ENCODE measurements around the gene PSMD1. TPM values are rescaled to one million over a fixed set of nuclear protein-coding genes. Genes with fewer than 3 reads are reported as not detected.

Gene PSMD1
- polyA plus RNA-seq, 1 experiment = 153 TPM

DNA sequence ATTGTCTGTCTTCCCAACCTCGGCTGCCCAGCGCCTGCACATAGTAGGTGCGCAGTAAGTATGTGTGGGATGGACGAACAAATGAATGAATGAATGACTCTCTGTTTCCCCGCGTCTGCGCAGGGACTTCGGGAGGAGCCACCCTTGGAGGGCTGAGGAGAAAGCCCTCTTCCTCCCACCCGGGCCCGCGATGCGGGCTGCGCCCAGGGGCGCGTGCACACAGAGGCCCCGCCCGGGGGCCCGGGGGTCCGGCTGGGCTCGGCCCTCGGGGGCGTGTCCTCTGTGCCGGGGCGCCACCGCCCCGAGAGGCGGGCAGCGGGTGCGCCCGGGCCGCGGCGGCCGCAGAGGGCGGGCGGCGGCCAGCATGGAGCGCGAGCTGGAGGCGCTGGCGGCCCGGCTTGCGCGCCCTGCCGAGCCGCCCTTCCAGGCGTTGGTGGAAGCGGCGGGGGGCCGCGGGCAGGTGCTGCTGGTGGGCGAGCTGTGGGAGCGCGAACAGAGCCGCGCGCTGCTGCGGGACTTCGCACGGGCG lies 19.4 kb upstream of the PSMD1 start, which contains the start of gene C2orf72:
TSS of gene C2orf72 (plus strand) at position 322 of the 529 bp plus-strand sequence. CDS start at position 365, 43 bp downstream.
- POLR2A ChIA-PET = no interaction called here
- peaks cover 44% of the 10 kb centered on the region for H3K27me3 ChIP-seq (ENCODE audit: control insufficient read depth, insufficient read depth, low read length)
- no peak for DNase-seq (ENCODE audit: low read depth)
- CTCF ChIA-PET = interaction anchor here (1.1 to 2.4 kb wide), 2 partner anchors 13 to 16 kb away, joined by 3 to 8 read pairs; no protein-coding TSS in a partner anchor
- H3K36me3 ChIP-seq (ENCODE audit: control insufficient read depth, insufficient read depth, low read length) = no peaks in the 10 kb centered on the region
- H3K4me3 ChIP-seq (ENCODE audit: low read depth, low read length) = peak within 1 kb of the TSS; percentile 13
- TF ChIP-seq, protein P1, sequence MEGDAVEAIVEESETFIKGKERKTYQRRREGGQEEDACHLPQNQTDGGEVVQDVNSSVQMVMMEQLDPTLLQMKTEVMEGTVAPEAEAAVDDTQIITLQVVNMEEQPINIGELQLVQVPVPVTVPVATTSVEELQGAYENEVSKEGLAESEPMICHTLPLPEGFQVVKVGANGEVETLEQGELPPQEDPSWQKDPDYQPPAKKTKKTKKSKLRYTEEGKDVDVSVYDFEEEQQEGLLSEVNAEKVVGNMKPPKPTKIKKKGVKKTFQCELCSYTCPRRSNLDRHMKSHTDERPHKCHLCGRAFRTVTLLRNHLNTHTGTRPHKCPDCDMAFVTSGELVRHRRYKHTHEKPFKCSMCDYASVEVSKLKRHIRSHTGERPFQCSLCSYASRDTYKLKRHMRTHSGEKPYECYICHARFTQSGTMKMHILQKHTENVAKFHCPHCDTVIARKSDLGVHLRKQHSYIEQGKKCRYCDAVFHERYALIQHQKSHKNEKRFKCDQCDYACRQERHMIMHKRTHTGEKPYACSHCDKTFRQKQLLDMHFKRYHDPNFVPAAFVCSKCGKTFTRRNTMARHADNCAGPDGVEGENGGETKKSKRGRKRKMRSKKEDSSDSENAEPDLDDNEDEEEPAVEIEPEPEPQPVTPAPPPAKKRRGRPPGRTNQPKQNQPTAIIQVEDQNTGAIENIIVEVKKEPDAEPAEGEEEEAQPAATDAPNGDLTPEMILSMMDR (IDR thresholded peaks at IDR 0.05; ENCODE audit: insufficient read depth, low read depth, low read length) = no peak

GRCh38 chr2:231037731-231038482 lies 18.8 kb upstream of the PSMD1 start:
- TF ChIP-seq, protein P1 (IDR thresholded peaks at IDR 0.05; ENCODE audit: insufficient read depth, low read depth, low read length) = no peak
- Histone ChIP-seq H3K36me3 (ENCODE audit: control insufficient read depth, insufficient read depth, low read length) (no peaks in the 10 kb centered on the region), H3K4me3 (ENCODE audit: low read depth, low read length) (peak overlapping the region; percentile 13), H3K27me3 (ENCODE audit: control insufficient read depth, insufficient read depth, low read length) (peaks cover 40% of the 10 kb centered on the region)
- no peak for DNase-seq (ENCODE audit: low read depth)
- ChIA-PET CTCF (interaction anchor here (1.1 to 2.4 kb wide), 3 partner anchors 12 to 15 kb away, joined by 3 to 8 read pairs (median 4); no protein-coding TSS in a partner anchor), POLR2A (no interaction called here)

GRCh38 chr2:231038483-231039293 lies 18.0 kb upstream of the PSMD1 start:
- DNase-seq (ENCODE audit: low read depth) = no peak
- TF ChIP-seq, protein P1 (IDR thresholded peaks at IDR 0.05; ENCODE audit: insufficient read depth, low read depth, low read length) = no peak
- ChIA-PET POLR2A (no interaction called here), CTCF (interaction anchor here (1.2 to 2.4 kb wide), 2 partner anchors 11 to 14 kb away, joined by 4 to 8 read pairs; no protein-coding TSS in a partner anchor)
- Histone ChIP-seq H3K4me3 (ENCODE audit: low read depth, low read length) (no peak overlapping the region), H3K36me3 (ENCODE audit: control insufficient read depth, insufficient read depth, low read length) (no peaks in the 10 kb centered on the region), H3K27me3 (ENCODE audit: control insufficient read depth, insufficient read depth, low read length) (peaks cover 38% of the 10 kb centered on the region)

- CTCF ChIA-PET = interaction anchor here (1.2 to 2.4 kb wide), 2 partner anchors 11 to 13 kb away, joined by 4 to 8 read pairs; no protein-coding TSS in a partner anchor
Observed at GRCh38 chr2:231039294-231039664, 17.4 kb upstream of the PSMD1 start.

More at GRCh38 chr2:231039294-231039664, 17.4 kb upstream of the PSMD1 start:
- POLR2A ChIA-PET = no interaction called here
- no peak overlapping the region for H3K4me3 ChIP-seq (ENCODE audit: low read depth, low read length)
- H3K27me3 ChIP-seq (ENCODE audit: control insufficient read depth, insufficient read depth, low read length) = peaks cover 36% of the 10 kb centered on the region
- no peak for DNase-seq (ENCODE audit: low read depth)
- TF ChIP-seq, protein P1 (IDR thresholded peaks at IDR 0.05; ENCODE audit: insufficient read depth, low read depth, low read length) = no peak
- no peaks in the 10 kb centered on the region for H3K36me3 ChIP-seq (ENCODE audit: control insufficient read depth, insufficient read depth, low read length)
